Measurements from ENCODE around the gene DLG2.

The DLG2 gene

GRCh38 chr11:83691451-83691950, 1935.6 kb downstream of the DLG2 start:
- no peak for DNase-seq

- no peak for DNase-seq
Observed at GRCh38 chr11:83689144-83689780, 1937.9 kb downstream of the DLG2 start.

DNA sequence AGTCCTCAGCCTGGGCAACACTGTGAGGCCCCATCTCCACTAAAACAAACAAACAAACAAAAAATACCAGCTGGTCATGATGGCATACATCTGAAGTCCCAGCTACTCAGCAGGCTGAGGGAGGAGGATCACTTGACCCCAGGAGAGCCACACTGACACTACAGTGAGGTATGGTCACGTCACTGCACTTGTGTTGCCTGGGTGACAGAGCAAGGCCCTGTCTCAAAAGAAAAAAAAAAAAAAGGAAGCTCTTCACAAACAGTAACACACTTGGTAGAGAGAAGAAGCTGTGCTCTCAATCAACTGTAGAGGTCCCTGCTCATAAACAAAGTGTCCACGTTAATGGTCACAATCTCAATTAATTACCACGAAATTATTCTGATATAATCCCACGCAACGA, 1939.4 kb downstream of the DLG2 start:
- DNase-seq, result no peak

DNA sequence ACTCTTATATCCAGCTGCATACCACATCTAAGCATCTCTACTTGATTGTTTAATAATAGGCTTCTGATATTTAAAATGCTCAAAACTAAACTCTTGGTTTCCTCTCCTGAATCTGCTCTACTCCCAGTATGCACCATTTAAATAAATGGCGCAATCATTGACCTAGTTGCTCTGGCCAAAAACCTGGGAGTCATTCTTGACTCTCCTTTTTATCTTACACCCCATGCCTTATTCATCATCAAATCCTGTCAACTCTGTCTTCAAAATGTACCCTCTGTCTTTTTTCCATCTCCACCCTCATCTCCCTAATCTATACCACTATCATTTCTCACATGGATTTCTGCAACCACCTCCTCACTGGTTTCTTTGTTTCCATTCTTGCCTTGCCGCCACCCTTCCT, 1941.4 kb downstream of the DLG2 start:
- no peak for DNase-seq

- no peak for DNase-seq
Observed at GRCh38 chr11:83684071-83684470, 1943.1 kb downstream of the DLG2 start.

DNA sequence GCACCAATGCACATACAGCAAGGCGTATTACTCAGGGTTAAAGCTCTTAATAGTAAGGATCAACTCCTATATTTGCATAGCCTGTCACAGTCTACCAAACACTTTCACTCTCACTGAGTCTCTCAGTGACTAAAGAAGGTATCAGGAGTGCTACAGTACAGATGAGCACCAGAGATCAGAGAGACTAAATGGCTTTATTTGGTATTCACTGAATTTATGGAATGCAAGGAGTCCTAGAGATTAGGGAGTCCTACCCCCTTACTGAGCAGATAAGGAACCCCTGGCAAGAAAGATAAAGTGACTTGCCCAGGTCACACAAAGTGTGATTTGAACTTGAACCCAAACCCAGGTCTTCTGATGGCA, 1944.6 kb downstream of the DLG2 start:
- no peak for DNase-seq

DNA sequence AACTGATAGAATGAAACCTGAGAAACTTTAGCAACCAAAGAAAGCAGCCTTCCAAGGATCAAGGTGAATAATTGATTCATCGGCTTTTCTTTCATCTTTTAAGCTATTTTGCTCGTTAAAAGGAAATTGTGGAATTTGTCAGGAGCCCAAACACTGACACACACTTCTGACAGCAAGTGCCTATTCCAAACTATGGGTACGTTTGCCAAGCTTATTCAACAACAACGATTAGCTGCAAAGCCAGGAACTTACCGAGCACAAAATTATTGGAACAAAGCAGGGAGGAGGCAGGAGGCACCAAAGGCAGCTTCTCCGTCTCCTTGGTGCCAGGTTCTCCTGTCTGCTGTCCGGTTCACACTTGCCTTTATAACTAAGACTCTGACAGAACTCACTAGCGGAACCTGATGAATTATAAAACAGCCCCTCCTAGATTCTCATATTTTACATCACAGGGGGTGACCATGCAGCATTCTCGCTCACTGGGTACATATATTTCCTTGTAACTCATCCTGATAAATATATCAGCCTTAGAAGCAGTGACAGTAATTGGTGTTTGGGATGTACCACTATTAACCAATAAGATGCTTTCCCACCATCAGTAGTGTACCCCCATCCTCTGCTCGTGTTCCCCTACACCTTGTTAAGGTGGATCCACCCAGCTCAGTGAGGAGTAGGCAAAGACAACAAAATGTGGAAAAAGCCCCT, 1945.1 kb downstream of the DLG2 start:
- no peak for DNase-seq

DNA sequence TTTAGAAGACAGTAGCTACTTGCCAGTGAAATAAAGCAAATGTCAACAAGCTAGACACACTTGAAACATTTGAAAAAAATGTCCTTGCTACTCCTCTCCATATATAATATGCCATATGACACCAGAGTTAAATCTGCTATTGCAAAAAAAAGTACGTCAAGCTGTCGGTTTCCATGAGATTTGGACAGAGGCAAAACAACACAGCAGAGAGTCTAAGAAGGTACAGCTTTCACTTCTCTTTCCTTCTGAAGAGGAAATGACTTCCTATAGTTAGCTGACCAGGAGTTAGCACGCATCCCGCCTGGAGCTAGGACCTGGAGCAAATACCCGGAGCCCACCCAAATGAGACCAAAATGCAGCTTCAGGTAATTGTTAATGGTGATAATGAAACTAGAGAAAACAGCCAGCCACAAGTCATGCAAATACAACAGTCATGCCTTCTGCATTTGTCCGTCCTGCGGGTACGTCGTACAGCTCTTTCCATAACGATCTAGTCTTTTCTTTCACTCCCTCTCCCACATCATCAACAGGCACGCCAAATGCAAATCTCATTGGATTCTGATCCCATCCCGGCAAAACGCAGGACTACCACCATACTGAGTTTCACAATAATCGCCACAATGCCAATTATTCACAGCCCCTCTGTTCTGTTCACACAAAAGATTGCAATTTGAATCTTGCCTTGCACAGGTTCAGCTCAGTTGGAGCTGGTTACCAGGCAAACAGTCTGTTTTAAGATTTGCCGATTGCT, 1945.9 kb downstream of the DLG2 start:
- DNase-seq, result no peak

GRCh38 chr11:83680321-83680720, 1946.8 kb downstream of the DLG2 start:
- no peak for DNase-seq

- no peak for DNase-seq
Observed at GRCh38 chr11:83678831-83679584, 1948.1 kb downstream of the DLG2 start.

GRCh38 chr11:83677730-83678129, 1949.4 kb downstream of the DLG2 start:
- DNase-seq, result no peak

DNA sequence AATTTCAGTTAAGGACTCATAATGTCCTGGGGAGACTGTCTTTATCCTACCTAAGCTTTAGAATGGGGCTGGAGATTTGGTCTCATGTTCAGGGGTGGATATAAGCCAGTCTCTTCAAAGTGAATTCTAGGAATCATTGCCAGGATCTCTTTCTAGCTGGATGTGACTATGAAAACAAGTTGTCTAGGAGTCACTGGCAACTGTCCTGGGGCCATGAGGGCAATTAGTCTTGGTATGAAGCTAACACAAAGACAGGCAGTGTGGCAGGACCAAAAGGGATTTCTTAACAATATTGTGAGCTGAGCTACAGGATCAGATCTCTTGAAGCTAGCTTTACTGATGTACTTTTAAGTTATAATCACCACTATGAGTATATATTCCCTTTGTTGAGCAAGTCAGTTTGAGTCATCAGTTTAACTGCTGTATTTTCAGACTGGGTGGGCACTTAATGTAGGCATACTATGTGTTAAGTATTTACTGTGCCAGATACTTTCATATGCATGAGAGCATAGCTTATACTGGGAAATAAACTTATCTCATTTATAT, 1951.0 kb downstream of the DLG2 start:
- DNase-seq, result no peak

GRCh38 chr11:83674102-83674896, 1952.8 kb downstream of the DLG2 start:
- no peak for DNase-seq

DNA sequence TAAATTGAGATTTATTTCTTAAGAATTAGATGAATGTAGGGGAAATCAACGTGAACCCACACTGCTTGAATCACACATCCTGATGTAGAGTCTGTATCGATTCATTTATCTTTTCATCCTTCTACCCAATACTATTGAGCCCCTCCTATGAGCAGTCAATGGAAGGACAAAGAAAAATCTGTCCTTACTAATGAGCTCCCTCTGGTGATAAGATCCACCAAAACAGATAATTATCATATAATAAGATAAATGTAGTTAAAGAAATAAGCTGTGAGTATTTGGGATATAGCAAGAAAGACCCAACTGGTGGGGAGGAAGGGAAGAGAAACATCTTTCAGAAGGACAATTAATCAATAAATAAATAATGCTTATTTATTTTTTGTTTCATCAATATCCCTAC, 1955.9 kb downstream of the DLG2 start:
- DNase-seq, result no peak

GRCh38 chr11:83666149-83666548, 1961.0 kb downstream of the DLG2 start:
- no peak for DNase-seq

GRCh38 chr11:83663988-83664387, 1963.2 kb downstream of the DLG2 start:
- DNase-seq, result no peak

DNA sequence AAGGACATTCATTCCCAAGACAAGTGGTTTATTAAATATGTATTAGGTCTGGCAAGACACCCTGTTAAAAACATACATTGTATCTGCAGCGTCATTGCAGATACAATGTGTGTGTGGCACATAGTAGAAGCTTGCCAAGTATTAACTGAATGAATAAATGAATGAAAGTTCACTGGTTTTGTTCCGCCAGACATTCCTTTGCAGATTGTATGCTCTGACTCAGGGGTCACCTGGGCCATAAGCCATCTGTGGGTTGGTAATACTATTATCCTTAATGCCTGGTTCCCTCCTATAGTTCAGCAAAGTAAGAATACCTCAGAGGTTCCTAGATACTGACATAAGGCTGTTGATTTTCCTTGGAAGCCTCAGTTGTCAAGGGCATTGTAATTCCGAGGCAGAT, 1963.7 kb downstream of the DLG2 start:
- no peak for DNase-seq

DNA sequence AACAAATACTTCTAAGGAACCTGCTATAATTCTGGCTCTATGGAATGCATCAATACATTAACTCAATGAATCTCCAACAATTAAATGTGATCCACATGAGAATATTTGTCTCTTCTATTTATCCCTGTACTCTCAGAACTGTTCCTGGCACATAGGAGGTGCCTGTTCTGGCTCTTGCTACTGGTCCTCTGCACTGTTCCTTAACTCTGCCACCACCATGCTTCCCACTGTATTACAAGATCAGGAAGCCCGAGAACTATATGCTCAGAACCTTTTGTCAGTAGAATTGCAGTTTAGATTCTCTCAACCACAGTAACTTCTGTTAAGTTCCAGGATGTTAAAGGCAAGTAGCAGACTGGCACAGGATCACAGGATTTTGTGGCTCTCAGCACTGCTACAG, 1964.7 kb downstream of the DLG2 start:
- no peak for DNase-seq

DNA sequence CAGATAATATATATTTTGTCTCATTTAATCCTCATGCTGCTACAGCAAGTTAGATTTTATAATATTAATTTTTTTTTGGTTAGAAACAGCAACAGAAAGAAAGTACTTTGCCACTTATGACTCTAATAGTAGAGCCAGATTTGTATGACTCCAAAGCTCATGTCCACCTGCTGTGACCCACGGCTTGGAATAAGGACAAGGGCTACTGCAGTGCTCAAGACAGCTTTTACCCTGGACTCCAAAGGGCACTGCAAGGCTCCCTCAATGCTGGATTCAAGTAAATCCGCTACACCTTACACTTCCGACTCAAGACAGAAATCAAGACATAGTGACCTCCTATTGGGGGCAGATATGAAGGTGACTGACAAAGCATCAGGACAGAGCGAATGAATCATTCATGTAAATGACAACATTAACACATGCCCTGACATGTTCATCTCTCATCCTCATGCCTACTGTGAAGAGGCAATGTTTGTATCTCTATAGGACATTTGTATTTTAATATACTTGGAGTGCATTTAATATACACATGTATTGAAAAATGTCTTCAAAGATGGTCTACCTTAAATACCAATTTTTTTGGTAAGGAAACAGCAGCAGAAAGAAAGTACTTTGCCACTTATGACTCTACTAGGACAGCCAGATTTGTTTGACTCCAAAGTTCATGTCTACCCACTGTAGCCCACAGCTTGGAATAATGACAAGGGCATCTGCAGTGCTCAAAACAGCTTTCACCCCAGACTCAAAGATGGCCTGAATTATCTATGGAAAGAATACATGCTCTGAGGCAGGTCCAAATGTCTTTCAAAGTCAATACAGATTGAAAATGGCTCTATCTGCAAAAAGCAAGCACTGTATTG, 1965.4 kb downstream of the DLG2 start:
- DNase-seq, result no peak

DNA sequence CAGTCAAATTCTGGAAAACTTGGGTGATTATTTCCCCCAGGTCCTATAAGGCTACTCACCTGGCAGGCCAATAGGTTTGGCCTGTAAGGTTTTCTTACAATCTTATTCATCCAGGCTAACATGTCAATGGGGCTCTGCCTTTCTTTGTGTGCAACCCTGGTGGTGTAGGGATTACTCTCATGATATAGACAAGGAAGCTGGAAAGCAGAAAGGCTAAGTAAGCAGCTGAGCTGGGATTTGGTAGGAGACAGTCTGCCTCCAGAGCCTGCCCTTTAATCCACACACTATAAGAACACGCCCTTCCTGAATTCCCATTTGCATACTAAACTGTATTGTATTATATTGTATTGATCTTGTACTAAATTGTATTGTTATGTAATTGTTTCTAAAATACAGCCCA, 1967.7 kb downstream of the DLG2 start:
- no peak for DNase-seq

- no peak for DNase-seq
Observed at GRCh38 chr11:83656796-83657330, 1970.3 kb downstream of the DLG2 start.

Measured in inflammatory macrophage (primary cell).